Neural cell (in vitro differentiated cells): ENCODE results near the gene ABCC5.

Experiments
- CTCF ChIP-seq: fragments of 450-650 bp; IDR thresholded peaks from 2 replicates; pipeline ENCODE4 v1.5.1; 2014; ENCODE audit warnings: antibody characterized with exemption, mild to moderate bottlenecking, moderate library complexity; ENCODE audit not compliant: poor library complexity, severe bottlenecking
- RAD21 ChIP-seq: fragments of 450-650 bp; conservative IDR thresholded peaks from 2 replicates; pipeline ENCODE4 v1.6.1; 2014; ENCODE audit warnings: antibody characterized with exemption, mild to moderate bottlenecking, moderate library complexity
- TAF1 ChIP-seq: IDR thresholded peaks from 2 replicates; pipeline ENCODE4 v1.6.1; 2012; ENCODE audit warnings: low read depth

GRCh38 chr3:183911087-183911486 lies 106.6 kb downstream of the ABCC5 start:
- TF ChIP-seq RAD21 (no peak), TAF1 (no peak), CTCF (no peak)
